Left ventricle myocardium inferior (tissue), 1 donor: Measurements from ENCODE around the gene VASP. TPM values are rescaled to one million over a fixed set of nuclear protein-coding genes. Genes with fewer than 3 reads are reported as not detected.
"Not testable (repeated sequence)": the region's sequence is repeated elsewhere in the genome, so short reads cannot be mapped to it uniquely, and the experiment has no call there.

Experiments
- DNase-seq: peaks from one replicate; pipeline ENCODE4 v3.0.0-alpha.2; 2020
- H3K27ac ChIP-seq: fragments of 200-600 bp; replicated peaks from 2 replicates; pipeline ENCODE4 v1.8.0; 2021
- H3K27me3 ChIP-seq: fragments of 200-600 bp; 2 replicates; pipeline ENCODE4 v1.8.0; 2021; ENCODE audit warnings: low read depth
- H3K36me3 ChIP-seq: fragments of 200-600 bp; 2 replicates; pipeline ENCODE4 v1.8.0; 2021
- H3K4me1 ChIP-seq: fragments of 200-600 bp; 2 replicates; pipeline ENCODE4 v1.8.0; 2021
- H3K4me3 ChIP-seq: fragments of 200-600 bp; 2 replicates; pipeline ENCODE4 v1.8.0; 2021; ENCODE audit warnings: mild to moderate bottlenecking, moderate library complexity
- H3K9me3 ChIP-seq: fragments of 200-600 bp; replicated peaks from 2 replicates; pipeline ENCODE4 v1.8.0; 2021
- intact Hi-C: fragments of 100-400 bp; cut with micrococcal nuclease; formaldehyde crosslinking; loops from one replicate; pipeline ENCODE4 v1.11.0; 2022
- total RNA-seq: library from RNA; stranded (reverse); fragmentation: NEBNext Ultra II Directional; extraction: Animal tissue kit (Norgen Biotek cat#: 25700); gene quantifications from one replicate; pipeline ENCODE4 v1.2.1, GENCODE V29; 2021
- TF ChIP-seq, protein P1 (sequence below): fragments of 200-600 bp; IDR thresholded peaks from 2 replicates; pipeline ENCODE4 v1.8.0; 2021; ENCODE audit warnings: antibody characterized with exemption, mild to moderate bottlenecking, borderline replicate concordance
- donor health status: DM: no; HTN: yes; CAD: no; lungs with severe emphysema.

Gene VASP
- total RNA-seq, 1 donor from 2014 or later: 32.8 TPM

DNA sequence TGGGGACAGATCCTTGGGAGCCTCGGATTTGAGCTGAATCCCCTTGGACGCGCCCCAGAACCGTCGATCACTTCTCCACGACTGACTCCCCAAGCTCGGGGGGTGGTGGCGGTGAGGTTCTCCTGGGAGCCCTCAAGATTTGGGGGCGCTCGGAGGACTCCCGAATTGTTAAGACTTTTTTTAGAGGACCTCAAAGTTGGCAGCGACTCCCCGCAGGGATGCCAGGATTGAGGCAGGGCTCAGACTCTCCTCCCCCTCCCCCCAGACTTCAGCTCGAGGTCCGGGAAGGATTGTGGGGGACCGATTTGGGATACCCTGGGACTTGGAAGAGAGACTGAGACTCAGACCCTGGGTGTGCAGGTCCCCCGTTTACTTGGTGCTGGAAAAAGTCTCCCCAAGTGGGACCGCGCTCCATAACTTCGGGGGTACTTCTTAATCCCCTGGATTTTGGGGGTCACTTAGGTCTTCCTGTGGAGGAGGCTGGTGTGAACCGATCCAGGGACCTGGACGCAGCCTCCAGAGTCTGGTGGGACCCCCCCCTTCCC lies 665 bp downstream of the VASP start:
- Histone ChIP-seq H3K4me1 (peaks cover 69% of the 10 kb centered on the region), H3K27ac (peak overlapping the region; percentile 92), H3K9me3 (no peaks in the 10 kb centered on the region), H3K36me3 (no peaks in the 10 kb centered on the region), H3K4me3 (peak overlapping the region; percentile 100), H3K27me3 (no peaks in the 10 kb centered on the region)
- intact Hi-C loops: no loop called here
- TF ChIP-seq, protein P1, sequence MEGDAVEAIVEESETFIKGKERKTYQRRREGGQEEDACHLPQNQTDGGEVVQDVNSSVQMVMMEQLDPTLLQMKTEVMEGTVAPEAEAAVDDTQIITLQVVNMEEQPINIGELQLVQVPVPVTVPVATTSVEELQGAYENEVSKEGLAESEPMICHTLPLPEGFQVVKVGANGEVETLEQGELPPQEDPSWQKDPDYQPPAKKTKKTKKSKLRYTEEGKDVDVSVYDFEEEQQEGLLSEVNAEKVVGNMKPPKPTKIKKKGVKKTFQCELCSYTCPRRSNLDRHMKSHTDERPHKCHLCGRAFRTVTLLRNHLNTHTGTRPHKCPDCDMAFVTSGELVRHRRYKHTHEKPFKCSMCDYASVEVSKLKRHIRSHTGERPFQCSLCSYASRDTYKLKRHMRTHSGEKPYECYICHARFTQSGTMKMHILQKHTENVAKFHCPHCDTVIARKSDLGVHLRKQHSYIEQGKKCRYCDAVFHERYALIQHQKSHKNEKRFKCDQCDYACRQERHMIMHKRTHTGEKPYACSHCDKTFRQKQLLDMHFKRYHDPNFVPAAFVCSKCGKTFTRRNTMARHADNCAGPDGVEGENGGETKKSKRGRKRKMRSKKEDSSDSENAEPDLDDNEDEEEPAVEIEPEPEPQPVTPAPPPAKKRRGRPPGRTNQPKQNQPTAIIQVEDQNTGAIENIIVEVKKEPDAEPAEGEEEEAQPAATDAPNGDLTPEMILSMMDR: no peak
- DNase-seq: no peak

DNA sequence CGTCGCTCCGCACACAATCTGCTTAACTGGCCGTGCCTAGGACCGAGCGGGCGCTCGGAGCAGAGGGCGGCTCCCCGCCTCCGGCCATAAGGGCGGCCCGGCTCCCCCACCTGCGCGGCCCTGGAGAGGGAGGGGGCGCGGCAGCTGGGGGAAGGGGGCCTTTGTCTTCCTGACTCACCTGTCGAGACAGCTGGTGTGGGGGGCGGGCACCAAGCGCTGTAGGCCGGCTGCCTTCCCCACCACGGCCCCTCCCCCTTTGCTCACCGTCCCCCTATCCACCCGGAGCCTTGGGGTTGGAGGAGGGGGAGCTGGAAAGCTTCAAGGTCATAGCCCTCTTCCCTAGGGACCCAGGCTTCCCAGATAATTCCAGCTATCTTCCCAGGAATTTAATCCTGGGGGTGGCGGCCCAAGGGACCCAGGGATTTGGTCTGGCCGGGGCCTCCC lies 1.2 kb downstream of the VASP start:
- no peaks in the 10 kb centered on the region for H3K27me3 ChIP-seq
- no peaks in the 10 kb centered on the region for H3K9me3 ChIP-seq
- TF ChIP-seq, protein P1: no peak
- H3K27ac ChIP-seq: peak overlapping the region; percentile 92
- peaks cover 74% of the 10 kb centered on the region for H3K4me1 ChIP-seq
- DNase-seq: no peak
- H3K36me3 ChIP-seq: no peaks in the 10 kb centered on the region
- intact Hi-C loops: no loop called here
- H3K4me3 ChIP-seq: peak overlapping the region; percentile 100

DNA sequence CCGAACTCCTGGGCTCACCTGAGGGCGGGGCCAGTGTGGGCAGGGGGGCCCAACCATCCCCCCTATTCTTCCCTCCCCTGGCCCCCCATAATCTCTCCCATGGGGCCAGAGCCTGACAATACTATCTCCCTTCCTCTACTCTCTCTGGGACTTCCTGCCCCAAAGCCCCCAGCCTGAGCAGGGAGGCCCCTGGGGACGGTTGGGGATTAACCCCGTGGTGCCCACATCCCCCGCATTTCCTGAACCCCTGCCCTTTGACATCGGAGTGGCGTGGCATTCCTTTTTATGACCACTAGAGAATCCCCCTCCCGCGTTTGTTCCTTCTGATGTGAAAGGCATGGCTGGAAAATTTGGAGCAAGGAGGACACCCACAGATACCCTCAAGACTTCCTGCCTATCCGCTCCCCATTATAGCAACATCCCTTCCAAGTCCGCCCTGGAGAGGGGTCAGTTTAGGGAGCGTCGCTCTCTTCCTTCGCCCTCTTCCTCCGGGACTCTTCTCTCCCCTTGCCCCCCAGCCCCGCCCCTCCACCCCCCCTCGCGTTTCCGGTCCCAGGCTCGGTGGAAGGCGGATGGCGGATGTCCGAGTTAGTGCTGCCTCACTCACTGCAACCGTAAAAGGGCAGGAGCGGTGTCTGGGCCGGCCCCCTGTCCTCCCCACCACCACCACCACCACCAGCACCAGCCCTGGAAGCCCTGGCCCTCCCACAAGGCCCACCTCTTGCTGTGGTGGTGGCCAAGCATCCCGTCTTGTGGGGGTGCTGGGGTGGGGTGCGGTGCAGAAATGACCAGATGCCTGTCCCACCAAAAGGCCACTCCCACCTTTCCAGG lies 1.8 kb downstream of the VASP start:
- intact Hi-C loops: no loop called here
- Histone ChIP-seq H3K4me1 (peaks cover 80% of the 10 kb centered on the region), H3K4me3 (peak overlapping the region; percentile 100), H3K27ac (peak overlapping the region; percentile 92), H3K9me3 (no peaks in the 10 kb centered on the region), H3K36me3 (no peaks in the 10 kb centered on the region), H3K27me3 (no peaks in the 10 kb centered on the region)
- DNase-seq: peak; percentile 83
- TF ChIP-seq, protein P1: no peak

DNA sequence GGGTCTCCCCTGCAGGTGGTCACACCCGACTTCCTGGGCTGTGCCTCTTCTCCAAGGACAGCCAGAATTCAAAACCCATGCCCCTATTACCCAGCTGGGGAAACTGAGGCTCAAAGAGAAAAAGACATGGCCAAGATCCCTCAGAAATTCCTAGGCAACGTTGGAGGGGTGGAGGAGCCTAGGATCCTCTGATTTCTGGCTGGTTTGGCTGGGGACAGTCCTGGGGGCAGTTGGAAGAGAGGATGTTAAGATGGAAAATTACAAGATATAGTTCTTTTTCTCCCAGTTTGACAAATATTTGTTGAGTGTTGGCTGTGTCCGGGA lies 2.4 kb downstream of the VASP start:
- intact Hi-C loops: no loop called here
- TF ChIP-seq, protein P1: no peak
- no peak for DNase-seq
- peaks cover 86% of the 10 kb centered on the region for H3K4me1 ChIP-seq
- peak overlapping the region; percentile 92 for H3K27ac ChIP-seq
- H3K9me3 ChIP-seq: no peaks in the 10 kb centered on the region
- H3K27me3 ChIP-seq: no peaks in the 10 kb centered on the region
- H3K4me3 ChIP-seq: peak overlapping the region; percentile 100
- H3K36me3 ChIP-seq: no peaks in the 10 kb centered on the region

DNA sequence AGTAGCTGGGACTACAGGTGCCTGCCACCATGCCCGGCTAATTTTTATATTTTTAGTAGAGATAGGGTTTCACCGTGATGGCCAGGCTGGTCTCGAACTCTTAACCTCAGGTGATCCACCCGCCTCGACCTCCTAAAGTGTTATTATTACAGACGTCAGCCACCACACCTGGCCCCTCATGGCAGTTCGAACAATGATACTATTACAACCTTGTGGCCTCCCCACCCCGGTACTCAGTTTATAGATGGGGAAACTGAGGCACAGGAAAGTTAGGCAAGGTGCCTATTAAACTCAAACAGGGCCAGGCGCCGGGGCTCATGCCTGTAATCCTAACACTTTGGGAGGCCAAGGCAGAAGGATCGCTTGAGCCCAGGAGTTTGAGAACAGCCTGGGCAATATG lies 3.1 kb downstream of the VASP start:
- peaks cover 93% of the 10 kb centered on the region for H3K4me1 ChIP-seq
- peak overlapping the region; percentile 92 for H3K27ac ChIP-seq
- H3K27me3 ChIP-seq, intact Hi-C loops, H3K9me3 ChIP-seq, H3K36me3 ChIP-seq, DNase-seq: not testable (repeated sequence)
- H3K4me3 ChIP-seq: peak overlapping the region; percentile 100

DNA sequence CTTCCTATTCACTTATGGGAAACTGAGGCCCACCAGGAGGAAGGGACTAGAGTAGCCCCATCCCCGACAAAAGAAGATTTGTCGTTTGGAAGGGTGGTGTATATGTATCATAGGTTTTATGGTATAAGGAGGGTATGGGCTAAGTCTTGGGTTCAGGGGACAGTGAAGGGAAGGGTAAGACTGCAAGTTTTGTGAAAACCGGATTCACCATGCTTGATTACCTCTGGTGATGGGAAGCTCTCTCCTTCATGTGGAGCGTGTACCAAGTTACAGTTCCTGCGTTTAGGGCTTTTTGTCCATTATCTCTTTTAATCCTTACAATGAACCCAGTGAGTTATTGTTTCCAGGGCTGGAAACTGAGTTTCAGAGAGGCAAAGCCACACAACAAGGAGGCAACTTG lies 3.8 kb downstream of the VASP start:
- DNase-seq: no peak
- Histone ChIP-seq H3K27me3 (no peaks in the 10 kb centered on the region), H3K36me3 (no peaks in the 10 kb centered on the region), H3K4me3 (no peak overlapping the region), H3K4me1 (peaks cover 99% of the 10 kb centered on the region), H3K9me3 (no peaks in the 10 kb centered on the region), H3K27ac (no peak overlapping the region)
- intact Hi-C loops: no loop called here
- TF ChIP-seq, protein P1: no peak
